Kidney glomerular epithelial cell (primary cell): ENCODE results near the gene AIG1.
"Not testable (repeated sequence)": the region's sequence is repeated elsewhere in the genome, so short reads cannot be mapped to it uniquely, and the experiment has no call there.

Source experiments
- DNase-seq: peaks from one replicate; lab custom pipeline; 2025; lab: John Stamatoyannopoulos, UW

The AIG1 gene

GRCh38 chr6:143234734-143235133, 174.0 kb downstream of the AIG1 start:
- no peak for DNase-seq

- DNase-seq: no peak
These were observed 175.6 kb downstream of the AIG1 start for GRCh38 chr6:143236151-143236798.

- no peak for DNase-seq
These were observed 177.6 kb downstream of the AIG1 start for GRCh38 chr6:143238306-143238705.

GRCh38 chr6:143241111-143241510, 180.4 kb downstream of the AIG1 start:
- DNase-seq: no peak

GRCh38 chr6:143241911-143242310, 181.2 kb downstream of the AIG1 start:
- no peak for DNase-seq

- DNase-seq: no peak
These were observed 183.1 kb downstream of the AIG1 start for GRCh38 chr6:143243786-143244185.

- DNase-seq: no peak
These were observed 185.0 kb downstream of the AIG1 start for GRCh38 chr6:143245656-143246055.

- not testable (repeated sequence) for DNase-seq
These were observed 185.6 kb downstream of the AIG1 start for GRCh38 chr6:143246166-143246775.

- DNase-seq: no peak
These were observed 186.9 kb downstream of the AIG1 start for GRCh38 chr6:143247586-143247985.

- DNase-seq: no peak
These were observed 187.7 kb downstream of the AIG1 start for GRCh38 chr6:143248359-143248758.

- no peak for DNase-seq
These were observed 190.6 kb downstream of the AIG1 start for GRCh38 chr6:143251288-143251687.

GRCh38 chr6:143252961-143253360, 192.3 kb downstream of the AIG1 start:
- DNase-seq: no peak

GRCh38 chr6:143253586-143253985, 192.9 kb downstream of the AIG1 start:
- DNase-seq: no peak

GRCh38 chr6:143258945-143259344, 198.3 kb downstream of the AIG1 start:
- no peak for DNase-seq

GRCh38 chr6:143260857-143261256, 200.2 kb downstream of the AIG1 start:
- DNase-seq: no peak

- no peak for DNase-seq
These were observed 201.3 kb downstream of the AIG1 start for GRCh38 chr6:143261899-143262436.

GRCh38 chr6:143262859-143263258, 202.2 kb downstream of the AIG1 start:
- no peak for DNase-seq

GRCh38 chr6:143264379-143264778, 203.7 kb downstream of the AIG1 start:
- DNase-seq: no peak

GRCh38 chr6:143264986-143265764, 204.5 kb downstream of the AIG1 start:
- DNase-seq: no peak

- no peak for DNase-seq
These were observed 207.1 kb downstream of the AIG1 start for GRCh38 chr6:143267760-143268159.

- no peak for DNase-seq
These were observed 207.8 kb downstream of the AIG1 start for GRCh38 chr6:143268439-143268838.

- no peak for DNase-seq
These were observed 209.3 kb downstream of the AIG1 start for GRCh38 chr6:143270026-143270425.

GRCh38 chr6:143271024-143271423, 210.3 kb downstream of the AIG1 start:
- peak; percentile 67 for DNase-seq
